Mesendoderm (in vitro differentiated cells): ENCODE results near the gene CLTCL1.

Experiments used
- DNase-seq: peaks from one replicate; pipeline ENCODE4 v3.0.0; 2013
- H2AK5ac ChIP-seq: 2 replicates; pipeline ENCODE4 v1.6.1; 2013; ENCODE audit warnings: low read length, inconsistent platforms
- H2BK120ac ChIP-seq: 2 replicates; pipeline ENCODE4 v1.6.1; 2013; ENCODE audit warnings: low read depth, mild to moderate bottlenecking, low read length, moderate library complexity, mixed read lengths
- H2BK15ac ChIP-seq: replicated peaks from 2 replicates; pipeline ENCODE4 v1.6.1; 2013; ENCODE audit warnings: low read depth, mild to moderate bottlenecking, moderate library complexity
- H2BK5ac ChIP-seq: 2 replicates; pipeline ENCODE4 v1.6.1; 2013; ENCODE audit warnings: low read length, inconsistent platforms
- H3K18ac ChIP-seq: 2 replicates; pipeline ENCODE4 v1.6.1; 2013; ENCODE audit warnings: mild to moderate bottlenecking, low read length, mixed read lengths
- H3K23ac ChIP-seq: one replicate; pipeline ENCODE4 v1.6.1; 2013; ENCODE audit warnings: low read length
- H3K27ac ChIP-seq: 2 replicates; pipeline ENCODE4 v1.5.1; 2013; ENCODE audit warnings: low read depth, mild to moderate bottlenecking, inconsistent platforms, low read length, moderate library complexity
- H3K27me3 ChIP-seq: 2 replicates; pipeline ENCODE4 v1.6.1; 2013; ENCODE audit warnings: low read length, control low read depth, mild to moderate bottlenecking, inconsistent platforms; ENCODE audit not compliant: insufficient read depth, poor library complexity
- H3K36me3 ChIP-seq: 2 replicates; pipeline ENCODE4 v1.6.1; 2013; ENCODE audit warnings: low read length, inconsistent platforms; ENCODE audit not compliant: control insufficient read depth, insufficient read depth
- H3K4ac ChIP-seq: one replicate; pipeline ENCODE4 v1.6.1; 2013; ENCODE audit warnings: low read depth, mild to moderate bottlenecking, low read length, moderate library complexity
- H3K4me1 ChIP-seq: 2 replicates; pipeline ENCODE4 v1.6.1; 2013; ENCODE audit warnings: low read depth, low read length, inconsistent platforms; ENCODE audit not compliant: control insufficient read depth
- H3K4me2 ChIP-seq: 2 replicates; pipeline ENCODE4 v1.6.1; 2013; ENCODE audit warnings: low read length
- H3K4me3 ChIP-seq: 2 replicates; pipeline ENCODE4 v1.5.1; 2013; ENCODE audit warnings: mild to moderate bottlenecking, low read length
- H3K56ac ChIP-seq: one replicate; pipeline ENCODE4 v1.6.1; 2013; ENCODE audit warnings: low read length
- H3K79me1 ChIP-seq: 2 replicates; pipeline ENCODE4 v1.6.1; 2013; ENCODE audit warnings: low read length, inconsistent platforms
- H3K79me2 ChIP-seq: 2 replicates; pipeline ENCODE4 v1.6.1; 2013; ENCODE audit warnings: mild to moderate bottlenecking, low read length; ENCODE audit not compliant: control insufficient read depth, insufficient read depth
- H3K9ac ChIP-seq: 2 replicates; pipeline ENCODE4 v1.6.1; 2013; ENCODE audit warnings: low read length, inconsistent platforms
- H4K5ac ChIP-seq: one replicate; pipeline ENCODE4 v1.6.1; 2013; ENCODE audit warnings: low read length
- H4K8ac ChIP-seq: one replicate; pipeline ENCODE4 v1.6.1; 2013; ENCODE audit warnings: low read depth, mild to moderate bottlenecking, control low read depth, low read length, moderate library complexity
- WGBS: extraction: QIAGEN DNeasy Blood & Tissue Kit; methylation state at CpG from one replicate; pipeline ENCODE4 v1.1.7; 2013; ENCODE audit warnings: low lambda C conversion rate, missing lambda C conversion rate; ENCODE audit not compliant: insufficient coverage; ENCODE audit errors: extremely low coverage; 5-methylcytosine and 5-hydroxymethylcytosine counted together

The CLTCL1 gene

DNA sequence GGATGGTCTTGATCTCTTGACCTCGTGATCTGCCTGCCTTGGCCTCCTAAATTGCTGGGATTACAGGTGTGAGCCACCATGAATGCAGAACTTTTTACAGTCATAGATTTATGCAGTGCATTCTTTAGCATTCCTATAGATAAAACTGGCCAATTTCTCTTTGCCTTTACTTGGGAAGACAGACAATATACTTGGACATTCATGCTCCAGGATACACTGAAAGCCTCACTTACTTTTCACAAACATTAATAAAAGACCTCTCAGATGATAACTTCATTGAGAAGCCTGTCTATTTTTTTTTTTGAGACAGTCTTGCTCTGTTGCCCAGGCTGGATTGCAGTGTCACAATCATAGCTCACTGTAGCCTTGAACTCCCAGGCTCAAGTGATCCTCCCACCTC, 12.3 kb upstream of the CLTCL1 start:
- Histone ChIP-seq H3K56ac (no peak overlapping the region), H3K36me3 (no peaks in the 10 kb centered on the region), H3K4me2 (no peak overlapping the region), H3K4me3 (no peak overlapping the region), H3K18ac (no peak overlapping the region), H3K27ac (no peak overlapping the region), H3K4me1 (no peaks in the 10 kb centered on the region), H3K4ac (no peak overlapping the region), H2BK15ac (no peak overlapping the region), H3K27me3 (no peaks in the 10 kb centered on the region), H2AK5ac (no peak overlapping the region), H2BK5ac (no peak overlapping the region), H4K8ac (no peak overlapping the region), H2BK120ac (no peak overlapping the region), H3K79me2 (no peaks in the 10 kb centered on the region), H3K79me1 (no peaks in the 10 kb centered on the region), H3K23ac (no peak overlapping the region), H3K9ac (no peak overlapping the region), H4K5ac (no peak overlapping the region)
- WGBS: no CpG with 5 or more reads among the region's 1 CpG
- no peak for DNase-seq

- Histone ChIP-seq H3K56ac (no peak overlapping the region), H3K4me1 (no peaks in the 10 kb centered on the region), H3K4me2 (no peak overlapping the region), H4K8ac (no peak overlapping the region), H3K27me3 (no peaks in the 10 kb centered on the region), H3K23ac (no peak overlapping the region), H3K18ac (no peak overlapping the region), H2BK120ac (no peak overlapping the region), H3K79me2 (no peaks in the 10 kb centered on the region), H3K4ac (no peak overlapping the region), H3K27ac (no peak overlapping the region), H3K36me3 (no peaks in the 10 kb centered on the region), H2BK5ac (no peak overlapping the region), H4K5ac (no peak overlapping the region), H2AK5ac (no peak overlapping the region), H2BK15ac (no peak overlapping the region), H3K9ac (no peak overlapping the region), H3K79me1 (no peaks in the 10 kb centered on the region), H3K4me3 (no peak overlapping the region)
- no peak for DNase-seq
Observed at GRCh38 chr22:19295733-19296132, 4.2 kb upstream of the CLTCL1 start.

DNA sequence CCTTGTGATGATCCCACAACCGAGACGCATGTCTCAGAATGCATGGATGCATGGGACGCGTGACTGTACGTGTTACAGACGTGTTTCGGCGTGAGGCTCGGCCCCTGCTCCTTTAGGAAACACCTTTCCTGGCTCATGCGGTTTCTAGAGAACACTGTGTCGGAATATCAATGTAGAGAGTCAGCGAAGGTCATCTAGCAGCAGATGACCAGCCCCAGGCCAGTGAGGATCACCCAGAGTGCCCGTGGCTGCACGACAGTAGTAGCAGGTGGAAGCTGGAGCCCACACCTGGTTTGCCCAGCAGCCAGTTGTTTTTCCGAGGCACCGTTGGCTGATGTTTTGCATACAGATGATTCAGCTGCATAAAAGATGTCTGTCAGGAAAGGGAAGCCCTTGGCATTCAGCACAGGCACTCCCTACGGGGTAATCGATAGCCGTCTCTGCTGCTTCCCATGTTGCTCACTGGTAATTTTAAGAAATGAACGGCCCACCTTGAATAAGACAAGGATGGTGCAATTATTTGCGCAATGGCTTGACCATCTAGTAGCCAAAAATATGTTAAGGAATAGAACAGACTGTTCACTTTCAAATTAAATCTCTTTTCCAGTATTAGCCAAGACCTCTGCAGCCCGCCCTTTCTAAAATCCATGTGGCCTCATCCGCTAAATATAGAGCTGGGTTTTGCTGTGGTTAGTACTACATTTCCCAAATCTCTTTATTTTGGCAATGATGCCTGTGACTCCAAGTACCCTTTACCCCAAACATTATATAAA, 1.1 kb upstream of the CLTCL1 start:
- H2BK5ac ChIP-seq: no peak overlapping the region
- H3K36me3 ChIP-seq: no peaks in the 10 kb centered on the region
- peak overlapping the region; percentile 76 for H3K9ac ChIP-seq
- DNase-seq: no peak
- H2AK5ac ChIP-seq: no peak overlapping the region
- no peak overlapping the region for H3K4me3 ChIP-seq
- no peaks in the 10 kb centered on the region for H3K79me2 ChIP-seq
- H3K79me1 ChIP-seq: no peaks in the 10 kb centered on the region
- H2BK15ac ChIP-seq: no peak overlapping the region
- H4K8ac ChIP-seq: no peak overlapping the region
- WGBS: no CpG with 5 or more reads among the region's 23 CpGs
- no peak overlapping the region for H3K23ac ChIP-seq
- no peak overlapping the region for H3K27ac ChIP-seq
- no peak overlapping the region for H3K18ac ChIP-seq
- no peak overlapping the region for H4K5ac ChIP-seq
- H2BK120ac ChIP-seq: no peak overlapping the region
- no peaks in the 10 kb centered on the region for H3K4me1 ChIP-seq
- H3K4me2 ChIP-seq: peak overlapping the region; percentile 15
- no peaks in the 10 kb centered on the region for H3K27me3 ChIP-seq
- peak overlapping the region; percentile 86 for H3K56ac ChIP-seq
- no peak overlapping the region for H3K4ac ChIP-seq

GRCh38 chr22:19291218-19291579, 320 bp downstream of the CLTCL1 start:
- Histone ChIP-seq H3K4ac (peak overlapping the region; percentile 27), H3K9ac (peak overlapping the region; percentile 83), H3K4me2 (peak overlapping the region; percentile 87), H2AK5ac (no peak overlapping the region), H3K4me1 (no peaks in the 10 kb centered on the region), H3K79me2 (no peaks in the 10 kb centered on the region), H3K56ac (peak overlapping the region; percentile 88), H2BK15ac (no peak overlapping the region), H3K27ac (no peak overlapping the region), H3K27me3 (no peaks in the 10 kb centered on the region), H2BK5ac (no peak overlapping the region), H3K18ac (peak overlapping the region; percentile 82), H3K23ac (peak overlapping the region; percentile 81), H4K8ac (no peak overlapping the region), H3K79me1 (no peaks in the 10 kb centered on the region), H3K4me3 (peak overlapping the region; percentile 77), H4K5ac (no peak overlapping the region), H2BK120ac (peak overlapping the region; percentile 16), H3K36me3 (no peaks in the 10 kb centered on the region)
- peak; percentile 33 for DNase-seq
- no CpG with 5 or more reads among the region's 41 CpGs for WGBS

DNA sequence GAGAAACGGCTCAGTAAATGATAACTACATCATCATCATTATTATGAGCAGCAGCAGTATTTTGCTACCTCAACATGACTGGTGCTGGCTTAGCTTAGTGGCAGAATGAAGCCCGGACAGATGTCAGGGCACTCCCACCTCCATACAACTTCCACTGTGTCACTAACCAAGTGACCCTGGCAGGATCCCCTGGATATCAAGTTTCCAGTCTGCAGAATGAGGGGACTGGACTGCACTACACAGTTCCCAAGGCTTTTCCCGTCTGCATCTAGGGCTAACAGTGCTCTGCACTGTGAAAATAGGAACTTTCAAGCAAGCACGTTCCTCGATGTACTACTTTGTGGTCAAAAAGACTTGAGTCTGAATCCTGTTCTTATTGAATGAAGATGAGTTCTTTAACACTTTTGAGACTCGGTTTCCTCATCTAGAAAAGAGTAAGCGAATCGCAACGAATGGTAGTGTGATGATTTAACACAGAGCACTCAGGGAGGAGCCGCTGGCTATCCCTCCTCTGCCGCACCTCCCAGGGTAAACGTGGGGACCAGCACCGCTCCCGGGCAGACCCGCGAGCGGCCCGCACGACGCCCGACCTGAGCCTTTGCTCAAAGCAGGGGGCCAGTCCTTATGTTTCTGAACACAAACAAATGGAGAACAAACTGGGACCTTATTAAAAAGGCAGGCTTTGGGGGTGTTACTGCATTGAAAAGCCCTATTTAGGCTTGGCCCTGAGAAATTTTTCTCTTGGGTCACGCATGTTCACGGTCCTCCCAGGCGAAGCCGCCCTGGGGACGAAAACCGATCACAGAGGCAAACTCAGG, 910 bp downstream of the CLTCL1 start:
- H4K5ac ChIP-seq: no peak overlapping the region
- WGBS: no CpG with 5 or more reads among the region's 27 CpGs
- peak overlapping the region; percentile 87 for H3K4me2 ChIP-seq
- peak overlapping the region; percentile 77 for H3K4me3 ChIP-seq
- no peak overlapping the region for H4K8ac ChIP-seq
- H3K23ac ChIP-seq: peak overlapping the region; percentile 81
- H2BK120ac ChIP-seq: no peak overlapping the region
- H3K4me1 ChIP-seq: no peaks in the 10 kb centered on the region
- H3K36me3 ChIP-seq: no peaks in the 10 kb centered on the region
- H3K56ac ChIP-seq: peak overlapping the region; percentile 88
- no peak for DNase-seq
- H2BK5ac ChIP-seq: no peak overlapping the region
- H3K79me1 ChIP-seq: no peaks in the 10 kb centered on the region
- H2AK5ac ChIP-seq: no peak overlapping the region
- no peaks in the 10 kb centered on the region for H3K27me3 ChIP-seq
- no peak overlapping the region for H3K4ac ChIP-seq
- no peaks in the 10 kb centered on the region for H3K79me2 ChIP-seq
- no peak overlapping the region for H3K27ac ChIP-seq
- peak overlapping the region; percentile 83 for H3K9ac ChIP-seq
- H2BK15ac ChIP-seq: no peak overlapping the region
- H3K18ac ChIP-seq: no peak overlapping the region
